Activated CD8-positive, alpha-beta memory T cell treated with anti-CD3 and anti-CD28 coated beads for 1 hour (primary cell): ENCODE data around the gene FAM53B.

Experiments
- DNase-seq, 2 donors: peaks; one replicate each; pipeline ENCODE4 v3.0.0-alpha.2; 2020; ENCODE audit warnings: low read depth in 1 of 2; ENCODE audit errors: extremely low read depth in 1 of 2

The FAM53B gene

DNA sequence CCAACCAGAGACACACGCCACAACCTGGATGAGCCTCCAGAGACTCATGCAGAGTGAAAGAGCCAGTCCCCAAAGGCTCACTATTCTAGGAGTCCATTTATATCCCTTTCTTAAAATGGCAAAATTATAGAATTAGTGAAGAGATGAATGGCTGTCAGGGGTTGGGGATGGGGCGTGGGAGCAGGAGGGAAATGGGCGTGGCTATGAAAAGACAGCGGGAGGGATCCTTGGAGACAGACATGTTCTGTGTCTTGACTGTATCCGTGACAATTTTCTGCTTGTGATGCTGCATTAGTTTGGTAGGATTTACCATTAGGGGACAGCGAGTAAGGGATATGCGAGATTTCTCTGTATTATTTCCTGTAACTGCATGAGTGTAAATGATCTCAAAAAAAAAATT is 33.0 kb downstream of the FAM53B start:
- no peak for DNase-seq

DNA sequence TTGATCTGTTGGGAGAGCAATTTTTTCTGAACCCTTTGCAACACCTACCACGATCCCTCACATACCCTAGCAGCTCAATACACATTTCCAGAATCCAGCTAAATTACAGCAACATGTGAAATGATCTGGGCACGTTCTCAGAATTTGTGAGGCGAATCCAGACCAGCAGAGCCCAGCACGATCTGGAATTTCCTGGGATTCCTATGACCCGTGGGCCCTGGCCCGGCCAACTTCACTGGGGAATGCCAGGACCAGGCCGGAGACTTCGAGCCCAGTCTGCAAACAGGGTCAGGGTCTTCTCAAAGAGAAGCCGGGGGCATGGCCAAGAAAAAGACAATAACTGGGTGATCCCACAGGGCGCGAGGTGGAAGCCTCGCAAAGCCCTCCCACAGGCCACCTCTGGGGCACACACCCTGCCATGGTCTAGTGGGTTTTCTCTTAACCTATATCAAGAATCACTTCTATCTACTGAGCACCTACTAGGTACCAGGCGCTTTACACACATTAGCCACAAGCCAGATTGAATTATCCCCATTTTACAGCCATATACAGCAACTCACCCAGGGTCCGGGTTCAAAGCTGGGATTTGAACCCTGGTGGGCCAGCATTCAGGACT is 33.8 kb downstream of the FAM53B start:
- DNase-seq: no peak

DNA sequence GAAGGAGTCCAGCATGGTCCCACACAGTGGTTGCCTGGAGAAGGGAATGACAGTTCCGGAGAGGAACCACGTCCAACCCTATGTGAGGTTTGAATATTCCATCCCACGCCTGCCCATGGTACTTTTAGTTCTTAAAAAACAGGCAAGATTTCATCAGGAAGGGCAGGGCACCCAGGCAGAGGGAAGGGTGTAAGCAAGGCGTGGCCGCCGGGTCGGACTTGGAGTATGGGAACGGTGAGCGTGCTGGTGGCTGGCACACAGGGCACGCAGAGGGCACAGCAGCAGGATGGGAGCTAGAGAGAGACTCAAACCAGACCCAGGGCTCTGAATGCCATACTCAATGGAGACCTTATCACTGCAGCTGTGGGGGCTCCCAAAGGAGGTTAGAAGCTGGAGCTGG is 34.3 kb downstream of the FAM53B start:
- DNase-seq: no peak

DNA sequence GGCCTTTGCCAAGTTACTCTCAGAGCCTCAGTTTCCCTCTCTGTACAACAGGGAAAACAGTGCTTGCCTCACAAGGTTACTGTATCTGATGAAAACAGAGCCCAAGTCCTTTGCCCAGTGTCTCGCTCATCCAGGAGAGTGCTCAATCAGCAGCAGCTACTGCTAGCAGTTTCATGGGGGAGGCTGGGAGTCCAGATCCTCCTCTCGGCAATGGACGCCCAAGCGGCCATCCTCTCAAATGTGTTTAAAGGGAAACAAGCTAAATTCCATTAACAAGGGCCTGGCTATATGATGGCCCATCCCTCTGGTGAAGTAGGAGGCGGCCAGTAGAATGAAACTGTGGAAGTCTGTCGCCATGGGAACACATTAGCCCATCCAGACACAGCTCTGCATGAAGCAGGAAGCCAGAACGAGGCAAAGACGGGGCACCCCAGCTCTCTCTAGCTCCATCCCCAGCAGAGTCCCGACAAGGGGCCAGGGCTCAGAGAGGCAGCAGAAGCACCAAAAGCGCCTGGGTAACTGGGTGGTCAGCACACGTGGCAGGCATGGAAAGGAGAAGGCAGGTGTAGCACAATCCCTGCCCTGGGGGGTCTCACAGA is 35.2 kb downstream of the FAM53B start:
- DNase-seq: no peak

DNA sequence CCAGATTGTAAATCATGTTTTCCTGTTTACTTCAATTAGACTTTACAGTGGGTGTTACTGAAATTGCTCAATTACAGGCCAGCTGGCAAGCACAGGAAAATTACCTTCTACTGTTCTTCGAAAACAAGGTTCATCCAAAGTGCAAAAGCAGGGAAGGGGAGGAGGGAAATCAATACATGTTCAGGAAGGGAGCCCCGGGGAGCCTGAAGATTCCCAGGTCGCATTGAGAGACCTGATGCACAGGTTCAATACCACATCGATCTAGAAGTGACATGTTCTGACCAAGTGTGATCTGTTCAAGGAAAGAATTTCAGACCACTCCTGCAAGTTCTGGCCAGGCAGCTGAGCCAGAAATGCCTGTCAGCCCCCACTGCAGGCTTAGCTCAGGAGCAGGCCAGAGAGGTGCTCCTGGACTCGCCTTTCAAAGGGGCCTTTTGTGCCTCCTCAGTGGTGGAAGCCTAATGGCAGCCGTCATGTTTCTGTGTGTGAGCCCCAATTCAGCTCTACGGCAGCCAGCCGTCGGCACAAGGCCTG is 35.9 kb downstream of the FAM53B start:
- DNase-seq: no peak

DNA sequence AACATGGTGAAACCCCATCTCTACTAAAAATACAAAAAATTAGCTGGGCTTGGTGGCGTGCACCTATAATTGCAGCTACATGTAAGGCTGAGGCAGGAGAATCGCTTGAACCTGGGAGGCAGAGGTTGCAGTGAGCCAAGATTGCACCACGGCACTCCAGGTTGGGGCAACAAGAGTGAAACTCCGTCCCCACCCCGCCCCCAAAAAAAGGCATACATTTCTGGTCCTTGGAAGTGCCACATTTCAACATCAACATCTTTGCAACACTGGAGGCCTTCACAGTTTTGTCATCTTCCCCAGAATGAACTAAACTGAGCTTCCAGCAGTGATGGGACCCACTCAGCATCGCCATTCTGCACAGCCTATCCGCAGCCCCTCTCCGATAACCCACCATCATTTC is 36.6 kb downstream of the FAM53B start:
- no peak for DNase-seq

DNA sequence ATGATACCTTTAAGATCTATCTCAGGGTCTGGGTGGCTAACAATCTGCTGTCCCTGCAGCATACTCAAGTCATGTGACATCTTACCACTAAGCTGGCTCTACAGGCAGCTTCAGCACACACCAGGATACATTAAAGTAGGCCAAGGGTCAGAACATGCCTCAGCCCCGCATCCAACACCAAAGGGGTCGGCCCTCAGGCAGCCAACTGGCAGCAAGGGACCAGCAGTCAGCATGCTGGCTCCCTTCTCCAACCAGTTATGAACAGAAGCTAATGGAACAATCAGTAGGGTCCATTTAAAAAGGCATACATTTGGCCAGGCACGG is 37.1 kb downstream of the FAM53B start:
- DNase-seq: no peak

DNA sequence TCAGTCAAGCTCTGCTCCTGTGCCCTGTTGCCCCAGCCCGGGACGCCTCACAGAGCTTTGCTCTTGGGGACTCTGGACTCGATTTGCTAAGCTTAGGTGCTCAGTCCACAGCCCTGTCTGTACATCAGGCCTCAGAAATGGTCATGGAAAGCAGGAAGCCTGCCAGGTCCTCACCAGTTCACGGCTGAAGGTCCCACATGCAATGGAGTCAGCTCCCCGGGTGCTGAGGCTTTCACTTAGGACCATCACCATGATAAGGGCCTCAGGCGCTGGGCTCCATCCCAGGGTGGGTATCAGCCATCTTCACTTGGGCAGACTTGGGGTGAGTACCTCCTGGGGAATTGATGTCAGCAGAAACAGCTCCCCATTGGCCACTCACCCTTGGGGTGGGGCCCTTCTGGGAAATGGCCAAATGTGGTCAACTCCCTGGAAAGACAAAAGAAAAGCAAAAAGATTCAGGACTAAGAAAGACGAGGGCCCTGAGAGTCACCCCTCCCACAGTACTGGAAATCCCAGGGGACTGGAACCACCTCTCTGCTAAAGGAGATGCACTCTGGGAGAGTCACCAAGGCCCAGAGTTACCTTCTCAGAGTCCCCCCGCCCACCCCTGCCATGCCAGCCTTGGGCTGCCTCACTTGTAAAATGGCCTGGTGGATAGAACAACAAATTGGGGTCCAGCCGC is 37.6 kb downstream of the FAM53B start:
- DNase-seq: no peak

DNA sequence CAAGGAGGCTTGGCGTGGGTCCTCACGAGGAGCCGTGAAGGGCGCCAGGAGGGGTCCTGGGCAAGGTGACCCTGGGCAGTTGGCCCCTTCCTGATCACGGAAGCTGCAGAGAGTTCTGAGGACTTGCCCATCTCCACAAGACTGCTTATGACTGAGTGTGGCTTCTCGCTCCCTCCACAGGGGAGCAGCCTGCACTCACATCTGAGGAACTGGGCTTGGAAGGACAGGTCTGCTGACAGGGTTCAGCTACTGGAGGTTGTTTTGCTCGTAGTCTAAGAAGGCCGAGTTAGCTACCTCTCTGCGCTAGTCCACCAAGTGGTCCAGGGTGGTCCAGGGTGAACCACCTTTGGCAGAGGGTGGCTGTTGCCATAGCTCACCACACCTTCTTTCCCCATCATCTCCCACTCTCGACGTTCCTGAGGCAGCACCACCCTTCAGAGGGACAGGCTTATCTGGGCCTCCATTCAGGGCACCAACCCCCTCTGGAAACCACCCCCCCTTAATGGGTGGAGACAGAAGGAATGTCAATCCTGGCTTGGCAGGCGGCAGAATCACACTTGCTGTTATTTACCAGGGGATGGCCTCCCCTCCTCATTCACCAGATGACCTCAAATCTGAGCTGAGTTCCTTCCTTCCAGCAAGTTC is 38.2 kb downstream of the FAM53B start:
- no peak for DNase-seq

DNA sequence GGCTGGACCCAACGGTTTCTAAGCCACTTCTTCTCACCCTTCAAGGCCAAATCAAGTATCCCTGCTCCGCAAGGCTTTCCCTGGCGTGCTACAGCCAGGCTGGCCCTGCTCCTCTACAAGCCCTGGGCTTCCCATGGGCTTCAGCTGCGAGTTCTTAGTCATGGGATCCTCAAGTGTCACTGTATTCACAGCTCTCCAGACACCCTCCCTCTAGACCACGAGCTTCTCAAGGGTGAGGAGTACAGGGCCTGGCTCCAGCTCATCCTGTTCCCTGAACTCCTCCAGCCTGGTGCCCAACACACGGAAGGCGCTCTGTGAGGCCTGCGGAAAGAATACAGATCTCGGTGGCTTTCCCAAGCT is 38.8 kb downstream of the FAM53B start:
- DNase-seq: no peak

DNA sequence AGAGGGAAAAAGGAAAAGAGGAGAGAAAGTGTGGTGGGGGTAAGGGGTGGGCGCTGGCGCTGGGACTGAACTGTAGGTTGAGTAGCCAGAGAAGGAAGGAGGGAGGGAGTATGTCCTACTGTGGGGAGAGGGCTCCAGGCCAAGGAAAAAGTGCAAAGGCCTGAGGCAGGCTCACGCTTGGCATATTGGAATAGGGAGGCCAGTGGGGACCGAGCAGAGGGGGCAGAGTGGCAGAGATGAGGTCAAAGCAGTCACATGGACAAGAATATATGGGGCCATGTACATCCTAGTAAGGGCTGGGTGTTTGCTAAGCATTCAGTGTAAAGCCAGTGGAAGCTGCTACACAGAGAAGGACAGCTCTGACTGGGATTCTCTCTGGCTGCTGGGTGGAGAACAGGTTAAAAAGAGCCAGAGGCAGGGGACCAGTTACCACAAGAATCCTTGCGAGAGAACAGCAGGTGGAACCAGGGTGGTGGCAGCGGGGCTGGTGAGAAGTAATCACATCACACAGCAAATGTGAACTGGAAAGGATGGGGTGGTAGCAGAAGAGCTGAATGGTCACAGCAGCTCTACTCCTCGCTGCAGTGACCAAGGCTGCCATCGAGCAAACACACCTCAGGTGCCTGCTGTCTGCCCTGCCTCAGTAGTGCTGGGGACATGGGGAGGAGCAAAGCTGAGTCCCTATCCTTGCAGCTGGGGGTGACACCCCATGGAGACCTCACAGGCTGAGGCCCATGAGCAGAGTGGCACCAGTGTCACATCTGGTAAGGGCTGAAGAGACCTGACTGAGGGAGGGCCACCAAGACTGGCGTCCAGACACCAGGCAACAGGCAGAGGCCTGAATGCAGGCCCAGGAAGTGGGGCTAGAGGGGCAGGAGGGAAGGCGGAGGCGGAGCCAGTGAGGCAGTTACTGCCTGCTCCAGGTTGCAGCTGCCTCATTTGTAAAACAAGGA is 39.5 kb downstream of the FAM53B start:
- no peak for DNase-seq

DNA sequence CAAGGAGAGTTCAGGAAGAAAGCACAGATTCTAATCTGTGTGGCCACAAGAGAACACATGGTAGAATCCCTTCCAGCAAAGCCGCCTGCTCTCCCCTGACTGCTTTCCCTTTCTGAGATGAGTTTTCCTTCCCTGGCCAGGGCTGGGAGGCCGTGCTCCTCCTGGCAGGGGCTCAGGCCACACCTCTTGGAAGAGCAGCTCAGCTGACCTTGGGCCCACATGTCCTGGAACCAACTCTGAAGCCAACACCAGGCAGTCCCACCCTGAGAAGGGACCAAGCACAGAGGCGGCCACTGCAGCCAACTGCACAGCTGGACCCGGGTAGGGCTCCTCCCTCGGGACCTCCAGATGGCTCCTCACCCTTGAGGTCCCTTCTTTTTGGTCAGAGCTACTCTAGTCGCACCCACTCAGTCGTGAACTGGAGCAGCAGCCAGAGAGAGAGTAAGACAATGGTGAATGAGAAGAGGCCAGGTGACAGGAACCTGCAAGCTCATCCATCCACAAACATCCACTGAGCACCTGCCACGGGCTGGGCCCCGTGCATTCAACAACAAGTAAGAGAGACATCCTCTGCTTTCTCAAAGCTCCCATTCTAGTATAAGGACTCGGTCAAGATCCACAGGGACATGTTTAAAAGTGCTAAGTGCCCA is 40.3 kb downstream of the FAM53B start:
- DNase-seq: no peak

DNA sequence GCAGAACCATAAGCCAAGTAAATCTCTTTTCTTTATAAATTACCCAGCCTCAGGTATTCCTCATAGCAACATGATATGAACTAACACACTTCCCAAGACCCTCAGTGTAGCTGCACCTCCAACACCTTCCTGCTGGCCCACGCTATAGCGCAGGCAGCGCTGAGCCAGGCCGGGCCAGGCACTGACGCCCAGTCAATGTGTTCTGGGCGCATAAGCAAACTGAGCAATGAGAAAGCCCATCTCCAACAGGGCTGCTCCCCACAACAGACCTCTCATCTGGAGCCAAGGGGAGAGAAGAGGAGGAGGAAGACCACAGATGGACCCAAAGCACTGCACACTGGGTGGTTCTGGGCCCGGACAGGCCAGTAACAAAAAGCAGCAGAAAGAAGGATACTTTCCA is 40.8 kb downstream of the FAM53B start:
- DNase-seq: no peak

DNA sequence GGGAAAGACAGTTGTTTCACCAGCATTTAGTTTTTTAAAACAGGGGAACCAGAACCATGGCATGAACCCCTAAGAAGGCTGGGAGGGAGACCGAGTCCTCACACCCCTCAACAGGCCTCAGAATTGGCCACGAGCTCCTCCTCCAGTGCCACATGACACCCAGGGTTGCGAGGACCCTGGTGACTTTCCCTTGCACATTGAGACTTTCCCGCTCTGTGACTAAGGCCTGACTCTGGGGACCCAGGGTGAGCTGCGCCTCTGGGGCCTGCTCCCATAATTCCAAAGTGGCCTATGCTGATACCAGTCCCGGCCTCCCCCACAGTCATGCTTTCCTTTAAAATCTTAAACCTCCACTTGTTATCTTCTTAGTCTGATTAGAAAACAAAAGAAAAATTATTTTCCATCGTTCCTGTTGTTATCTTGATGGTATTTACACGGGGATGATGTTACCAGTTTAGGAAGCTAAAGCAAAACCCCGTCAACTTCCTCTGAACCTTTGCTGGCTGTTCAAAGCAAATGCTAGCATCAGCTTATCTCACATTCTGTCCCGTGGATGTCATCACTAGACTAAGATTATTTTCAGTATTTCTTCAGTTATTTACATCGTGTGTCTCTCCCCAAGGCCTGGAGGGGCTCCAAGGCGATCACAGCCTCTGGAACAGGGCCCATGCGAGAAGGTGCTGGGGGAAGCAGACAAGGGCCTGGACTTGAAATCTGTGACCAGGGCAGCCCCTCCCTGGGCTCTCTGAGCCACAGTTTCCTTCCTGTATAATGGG is 42.1 kb downstream of the FAM53B start:
- DNase-seq: no peak

DNA sequence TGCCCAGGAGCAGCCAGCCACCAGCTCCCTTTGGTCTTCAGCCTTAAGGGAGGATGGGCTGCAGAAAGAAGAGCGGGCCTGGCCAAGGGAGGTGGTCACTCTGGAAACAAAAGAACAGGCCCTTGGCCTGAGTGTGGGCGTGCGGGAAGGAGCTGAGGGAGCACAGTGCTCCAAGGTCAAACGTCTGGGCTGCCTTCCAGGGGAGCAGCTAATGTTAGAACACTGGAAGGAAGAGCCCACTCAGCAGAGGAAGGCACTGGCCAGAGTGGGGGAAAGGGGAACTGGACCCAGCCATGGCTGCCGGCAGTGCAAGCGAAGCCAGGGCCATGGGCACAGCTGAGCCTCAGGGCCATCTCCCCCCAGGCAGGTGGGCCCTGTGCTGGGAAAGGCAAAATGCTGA is 42.7 kb downstream of the FAM53B start:
- DNase-seq: no peak

DNA sequence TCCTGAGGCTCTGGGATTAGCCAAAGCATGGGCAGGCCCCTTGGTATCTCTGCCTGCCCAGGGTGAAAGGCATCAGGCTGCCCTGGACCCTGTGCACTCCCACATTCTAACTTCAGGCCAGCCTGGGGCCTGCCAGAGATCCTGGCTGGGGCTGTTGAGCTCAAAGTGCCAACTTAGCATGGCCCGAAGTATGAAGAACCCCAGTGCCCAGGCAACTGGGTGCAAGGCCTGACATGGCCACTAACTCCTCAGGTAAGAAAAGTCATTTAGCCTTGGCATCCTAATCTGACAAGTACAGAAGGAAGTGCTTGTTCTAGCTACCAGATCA is 43.2 kb downstream of the FAM53B start:
- DNase-seq: no peak

DNA sequence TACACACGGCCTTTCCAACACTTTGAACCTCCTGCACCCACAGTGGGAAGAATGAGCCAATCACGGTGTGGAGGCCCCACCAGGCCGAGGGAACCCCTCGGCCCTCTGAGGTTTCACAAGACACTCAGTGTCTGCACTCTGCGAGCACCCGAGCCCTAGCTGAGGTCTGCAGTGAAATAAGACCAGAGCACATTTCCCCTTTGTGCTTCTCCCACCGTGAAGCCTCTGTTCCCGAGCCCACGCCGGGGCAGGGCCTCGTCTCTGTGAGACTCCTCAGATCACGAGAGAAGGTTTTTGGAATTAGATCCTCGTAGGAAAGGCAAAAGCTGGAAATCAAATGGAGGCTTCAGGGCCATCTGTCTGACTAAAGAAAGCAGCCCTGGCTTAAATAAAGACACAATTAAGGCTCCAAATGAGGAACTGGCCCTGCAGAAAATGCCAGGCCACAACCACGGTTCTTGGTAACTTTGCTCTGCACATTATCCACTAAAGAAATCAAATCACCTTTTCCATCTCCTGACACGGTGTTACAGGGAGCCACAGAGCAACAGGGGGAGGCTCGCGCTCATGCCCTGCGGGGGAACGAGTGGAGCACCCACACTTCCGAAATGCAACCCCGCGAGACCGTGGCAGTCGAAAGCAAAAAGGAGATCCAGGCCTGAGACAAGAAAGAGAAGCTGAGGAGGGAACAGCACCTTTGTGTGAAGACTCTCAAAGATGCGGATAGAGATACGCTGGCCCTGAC is 43.7 kb downstream of the FAM53B start:
- DNase-seq: no peak

DNA sequence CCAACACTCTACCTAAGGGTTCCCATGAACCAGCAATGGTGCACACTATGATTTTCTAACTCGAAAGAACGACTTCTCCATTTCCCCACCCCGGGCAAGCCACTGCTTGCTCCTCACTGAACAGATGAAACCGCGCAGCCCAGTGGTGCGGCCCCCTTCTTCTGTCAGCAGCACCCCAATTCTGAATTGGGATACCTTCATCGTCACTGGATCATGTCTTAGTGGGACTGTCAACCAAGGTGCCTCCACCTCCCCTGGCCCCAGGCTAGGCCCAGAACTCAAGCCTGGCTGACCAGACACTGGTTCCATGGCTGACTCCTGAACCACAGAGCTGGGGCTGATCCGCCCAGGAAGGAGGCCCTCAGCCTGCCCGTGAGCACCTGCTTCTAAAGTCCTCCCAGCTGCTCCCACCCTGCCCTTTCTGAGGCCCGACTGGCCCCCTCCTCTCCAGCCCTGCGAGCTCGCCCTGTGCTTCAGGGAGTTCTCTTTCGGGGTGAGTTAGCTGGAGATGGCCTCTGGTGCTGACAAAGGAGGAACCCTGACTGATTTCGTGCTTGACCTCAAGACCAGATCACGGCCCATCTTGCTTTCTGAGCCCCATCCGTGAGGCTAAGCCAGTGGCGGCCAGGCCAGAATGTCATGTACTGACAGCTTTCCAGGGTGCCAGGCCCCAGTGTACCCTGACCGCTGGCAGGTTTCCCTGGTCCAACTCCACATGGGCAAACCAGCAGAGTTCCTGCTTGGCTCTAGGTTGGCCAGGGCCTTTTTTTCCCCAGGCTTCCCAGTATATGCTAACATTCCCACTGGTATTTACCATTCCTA is 44.5 kb downstream of the FAM53B start:
- DNase-seq: no peak
